22Rv1 (cell line): ENCODE data around the gene UNC5B.

Source experiments
- ZFX ChIP-seq: fragments of 450-650 bp; IDR thresholded peaks from 2 replicates; pipeline ENCODE4 v1.6.1; 2017; ENCODE audit warnings: antibody characterized with exemption, borderline replicate concordance
- TF ChIP-seq, protein P1 (sequence below): fragments of 450-650 bp; IDR thresholded peaks from 2 replicates; pipeline ENCODE4 v1.5.1; 2017; ENCODE audit warnings: mild to moderate bottlenecking

DNA sequence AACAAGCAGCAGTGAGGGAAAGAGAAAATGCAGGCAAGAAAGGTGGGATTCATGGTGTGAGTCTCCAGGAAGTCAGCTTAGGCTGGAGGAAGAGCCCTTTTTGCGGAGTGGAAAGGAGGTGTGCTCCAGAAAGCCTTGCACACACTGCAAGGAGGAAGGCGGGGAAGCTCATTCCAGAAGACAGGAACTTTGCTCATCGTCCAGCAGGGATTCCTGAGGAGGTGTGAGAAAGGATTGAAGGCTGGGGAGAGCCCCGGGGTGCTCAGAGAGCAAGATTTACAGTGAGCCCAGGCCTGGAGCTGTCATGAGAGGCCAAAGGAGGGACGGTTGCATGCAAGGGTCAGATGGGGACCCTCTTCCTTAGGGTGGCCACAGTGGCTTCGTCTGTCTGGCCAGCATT lies 124.3 kb downstream of the UNC5B start:
- TF ChIP-seq, protein P1, sequence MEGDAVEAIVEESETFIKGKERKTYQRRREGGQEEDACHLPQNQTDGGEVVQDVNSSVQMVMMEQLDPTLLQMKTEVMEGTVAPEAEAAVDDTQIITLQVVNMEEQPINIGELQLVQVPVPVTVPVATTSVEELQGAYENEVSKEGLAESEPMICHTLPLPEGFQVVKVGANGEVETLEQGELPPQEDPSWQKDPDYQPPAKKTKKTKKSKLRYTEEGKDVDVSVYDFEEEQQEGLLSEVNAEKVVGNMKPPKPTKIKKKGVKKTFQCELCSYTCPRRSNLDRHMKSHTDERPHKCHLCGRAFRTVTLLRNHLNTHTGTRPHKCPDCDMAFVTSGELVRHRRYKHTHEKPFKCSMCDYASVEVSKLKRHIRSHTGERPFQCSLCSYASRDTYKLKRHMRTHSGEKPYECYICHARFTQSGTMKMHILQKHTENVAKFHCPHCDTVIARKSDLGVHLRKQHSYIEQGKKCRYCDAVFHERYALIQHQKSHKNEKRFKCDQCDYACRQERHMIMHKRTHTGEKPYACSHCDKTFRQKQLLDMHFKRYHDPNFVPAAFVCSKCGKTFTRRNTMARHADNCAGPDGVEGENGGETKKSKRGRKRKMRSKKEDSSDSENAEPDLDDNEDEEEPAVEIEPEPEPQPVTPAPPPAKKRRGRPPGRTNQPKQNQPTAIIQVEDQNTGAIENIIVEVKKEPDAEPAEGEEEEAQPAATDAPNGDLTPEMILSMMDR, result no peak
- TF ChIP-seq ZFX, result no peak
